GM21576 (cell line): Measurements from ENCODE around the gene NGEF.

Source experiments
- ATAC-seq: cut with Tn5 transposase; IDR thresholded peaks from one replicate; pipeline ENCODE4 v1.9.1; 2021; ENCODE audit warnings: mild to moderate bottlenecking, moderate library complexity; ENCODE audit not compliant: unreplicated experiment

Gene NGEF

DNA sequence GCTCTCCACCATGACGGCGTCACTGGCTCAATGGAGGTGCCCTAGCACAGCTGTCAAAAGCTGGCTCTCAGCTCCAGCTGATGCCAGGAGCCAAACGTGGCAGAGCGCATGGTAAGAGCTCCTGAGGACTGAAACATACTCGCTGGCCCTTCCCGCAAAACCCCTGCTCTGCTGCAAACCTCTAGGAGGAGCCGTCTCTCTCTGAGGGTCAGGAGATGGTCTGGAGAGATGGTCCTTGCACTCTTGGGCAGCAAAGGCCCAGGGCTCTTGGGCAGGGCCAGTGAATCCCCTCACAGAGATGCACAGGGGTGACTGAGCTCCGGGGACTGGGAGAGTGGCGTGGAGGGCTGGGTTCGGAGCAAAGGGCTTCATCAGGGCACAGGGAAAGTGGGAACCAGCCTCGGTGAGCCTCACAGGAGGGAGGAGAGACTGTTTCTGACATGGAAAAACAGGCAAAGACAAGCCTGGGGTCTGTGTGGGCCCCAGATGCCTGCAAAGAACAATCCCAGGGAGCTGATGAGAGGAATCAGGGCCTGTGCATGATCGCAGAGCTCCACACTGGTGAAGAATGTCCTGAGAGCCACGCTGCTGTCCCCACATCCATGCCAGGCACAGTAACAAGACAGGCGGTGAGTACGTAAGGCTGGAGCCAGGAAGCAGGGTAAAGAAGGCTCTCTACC, 125.7 kb downstream of the NGEF start:
- ATAC-seq: no peak

DNA sequence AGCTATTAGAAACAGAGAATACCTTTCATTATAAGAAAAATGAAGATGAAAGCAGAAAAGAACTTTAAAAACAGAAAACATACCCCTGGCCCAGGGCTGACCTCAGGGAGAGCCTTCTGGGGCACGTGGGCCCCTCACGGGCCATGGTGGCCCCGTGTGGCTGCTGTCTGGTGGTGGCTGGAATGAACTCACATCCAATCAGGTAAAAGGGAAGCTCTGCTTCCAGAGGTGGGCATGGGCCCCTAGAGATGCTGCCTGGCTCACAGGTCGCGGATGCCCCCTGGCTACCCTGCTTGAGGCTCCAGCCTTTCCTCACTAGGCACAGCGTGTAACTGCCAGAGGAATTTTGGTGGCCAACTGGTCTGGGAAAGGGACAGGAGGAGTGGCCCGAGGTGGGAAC, 126.4 kb downstream of the NGEF start:
- ATAC-seq: no peak

DNA sequence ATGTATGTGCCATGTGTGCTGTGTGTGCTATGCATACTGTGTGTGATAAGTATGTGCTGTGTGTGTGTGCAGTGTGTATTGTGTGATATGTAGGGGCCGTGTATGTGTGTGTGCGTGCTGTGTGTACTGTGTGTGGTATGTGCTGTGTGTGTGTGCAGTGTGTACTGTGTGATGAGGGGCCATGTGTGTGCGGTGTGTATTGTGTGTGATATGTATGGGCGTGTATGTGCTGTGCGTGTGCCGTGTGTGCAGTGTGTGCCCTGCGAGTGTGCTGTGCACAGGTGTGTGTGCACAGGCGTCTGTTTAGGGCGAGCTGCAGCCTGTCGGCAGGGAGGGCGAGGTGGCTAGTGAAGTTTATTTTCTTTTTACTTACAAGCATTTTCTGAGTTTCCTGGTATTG, 126.9 kb downstream of the NGEF start:
- ATAC-seq: no peak

DNA sequence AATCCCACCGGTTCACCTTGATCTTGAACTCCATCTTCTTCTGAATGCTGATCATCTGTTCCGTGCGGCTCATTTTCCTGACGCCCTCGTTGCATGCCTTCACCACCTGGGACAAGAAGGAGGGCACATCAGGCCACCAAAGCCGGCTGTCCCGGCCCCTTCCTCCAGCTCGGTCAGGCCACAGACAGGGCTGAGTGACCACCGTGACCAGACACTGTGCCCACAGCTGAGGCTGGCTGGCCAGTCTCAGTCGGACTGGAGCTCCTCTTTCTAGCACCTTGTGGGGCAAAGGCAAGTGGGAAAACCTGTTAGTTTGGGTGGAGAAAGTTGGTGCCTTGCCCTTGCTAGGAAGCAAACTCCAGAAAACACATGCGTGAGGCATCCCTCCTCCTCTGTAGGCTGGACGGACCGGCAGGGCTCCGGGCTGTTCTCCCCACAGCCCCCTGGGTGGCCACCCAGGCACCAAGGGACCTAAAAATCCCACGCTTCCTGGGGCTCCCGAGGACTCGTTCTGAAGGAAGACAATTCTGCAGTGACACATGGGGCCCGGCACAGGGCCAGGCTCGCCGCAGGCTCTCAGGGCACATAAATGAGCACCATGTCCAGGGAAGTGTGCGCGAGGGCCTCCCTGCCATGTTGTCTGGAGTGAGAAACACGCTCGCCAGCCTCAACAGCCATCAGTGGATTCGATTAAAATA, 127.6 kb downstream of the NGEF start:
- ATAC-seq: no peak

DNA sequence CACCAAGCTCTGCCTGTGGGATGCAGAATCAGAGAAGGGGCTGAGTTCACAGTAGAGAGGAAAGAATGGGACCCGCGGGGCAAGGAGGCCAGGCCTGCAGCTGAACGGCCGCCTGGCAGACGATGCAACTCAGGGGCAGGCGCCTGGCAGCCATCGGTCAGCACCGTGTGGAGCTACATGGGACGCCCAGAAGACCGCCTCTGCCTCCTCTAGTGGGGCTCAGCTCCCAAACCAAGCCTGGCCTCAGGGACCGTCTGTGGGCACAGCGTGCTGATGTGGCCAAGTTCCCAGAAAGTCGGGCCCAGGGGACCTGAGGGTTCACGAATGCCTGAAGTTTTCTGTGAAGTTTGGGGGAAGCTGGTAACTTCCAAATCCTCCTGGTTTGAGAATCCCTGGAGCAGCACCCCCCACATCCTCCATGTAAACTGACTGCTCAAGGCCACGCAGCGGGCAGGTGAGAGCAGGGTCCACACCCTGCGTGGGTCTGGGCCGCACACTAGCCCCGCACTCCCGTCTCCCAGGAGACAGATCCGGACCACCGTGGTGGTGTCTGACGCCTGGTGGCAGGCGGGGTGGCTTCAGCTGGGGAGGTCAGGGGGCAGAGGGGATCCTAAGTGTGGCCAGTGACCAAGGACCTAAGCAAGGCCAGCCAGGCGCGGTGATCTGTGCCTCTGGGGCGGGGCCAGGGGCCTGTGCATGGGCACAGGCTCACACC, 128.3 kb downstream of the NGEF start:
- no peak for ATAC-seq

DNA sequence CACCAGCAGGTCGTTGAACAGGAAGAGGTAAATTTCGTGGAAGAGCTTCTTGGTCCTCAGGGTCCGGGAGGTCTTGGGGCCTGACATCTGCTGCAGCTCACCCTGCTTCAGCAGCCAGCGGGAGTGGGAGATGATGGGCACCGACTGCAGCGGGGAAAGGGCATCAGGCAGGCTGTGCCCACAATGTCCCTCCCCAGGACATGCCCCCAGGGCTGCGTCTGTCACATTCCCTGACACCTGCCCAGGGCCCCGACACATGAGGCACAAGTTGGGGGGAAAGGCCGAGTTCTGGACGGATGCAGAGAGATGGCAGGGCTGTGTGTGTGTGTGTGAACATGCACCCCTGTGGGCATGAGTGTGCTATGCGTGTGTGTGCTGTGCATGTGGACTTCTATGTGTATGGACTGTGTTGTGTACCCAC, 129.0 kb downstream of the NGEF start:
- no peak for ATAC-seq

DNA sequence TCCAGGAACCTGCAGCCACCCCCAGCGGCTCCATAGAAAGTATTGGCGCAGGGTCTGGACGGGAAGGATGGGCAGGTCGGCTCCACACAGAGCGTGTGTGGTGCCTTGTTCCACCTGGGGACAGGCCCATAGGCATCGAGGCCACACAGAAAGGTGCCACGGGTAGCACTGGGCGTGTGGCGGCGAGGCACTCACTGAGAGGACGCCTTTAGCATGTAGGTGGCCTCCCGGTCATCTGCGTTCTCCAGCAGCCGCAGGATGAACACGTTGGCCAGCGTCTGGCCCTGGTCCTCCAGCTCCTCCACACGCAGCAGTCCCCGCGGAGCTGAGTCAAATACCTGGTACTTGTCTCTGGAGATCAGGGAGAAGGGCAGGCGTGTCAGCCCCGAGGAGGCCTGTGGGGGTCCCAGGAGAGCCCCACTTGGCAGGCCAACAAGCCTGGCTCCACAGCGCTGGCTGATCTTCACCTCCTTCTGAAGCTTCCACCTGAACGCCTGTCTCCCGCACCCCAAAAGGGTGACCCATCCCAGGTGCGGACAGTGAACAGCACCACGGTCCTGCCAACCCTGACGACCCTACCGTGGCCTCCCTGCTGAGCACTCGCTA, 129.8 kb downstream of the NGEF start:
- no peak for ATAC-seq

DNA sequence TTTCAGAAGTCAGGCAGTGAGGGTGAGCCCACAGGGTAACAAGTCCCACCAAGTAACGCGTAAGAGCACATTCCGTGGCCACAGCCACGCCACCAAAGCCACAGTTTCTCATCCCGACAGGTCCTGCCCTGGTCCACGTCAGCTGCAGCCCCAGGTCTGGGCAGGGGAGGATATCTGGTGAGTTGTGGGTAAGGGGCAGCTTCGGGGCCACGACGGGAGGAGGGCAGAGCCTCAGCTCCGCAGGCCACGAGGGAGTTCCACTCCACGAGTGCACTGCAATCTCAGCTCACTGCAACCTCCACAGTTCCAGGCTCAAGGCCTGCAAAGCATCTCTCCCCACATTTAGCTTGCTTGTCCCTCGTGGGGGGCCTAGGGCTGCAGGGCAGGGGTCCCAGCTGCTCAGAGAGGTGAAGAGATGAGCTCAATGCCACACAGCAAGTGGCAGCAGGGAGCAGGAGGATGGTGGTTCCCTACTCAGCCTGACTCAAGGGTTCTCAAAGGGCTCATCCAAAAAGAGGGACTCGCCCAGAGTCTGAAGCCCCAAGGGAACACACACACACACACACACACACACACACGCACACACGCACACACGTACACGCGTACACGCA, 130.4 kb downstream of the NGEF start:
- ATAC-seq: no peak

DNA sequence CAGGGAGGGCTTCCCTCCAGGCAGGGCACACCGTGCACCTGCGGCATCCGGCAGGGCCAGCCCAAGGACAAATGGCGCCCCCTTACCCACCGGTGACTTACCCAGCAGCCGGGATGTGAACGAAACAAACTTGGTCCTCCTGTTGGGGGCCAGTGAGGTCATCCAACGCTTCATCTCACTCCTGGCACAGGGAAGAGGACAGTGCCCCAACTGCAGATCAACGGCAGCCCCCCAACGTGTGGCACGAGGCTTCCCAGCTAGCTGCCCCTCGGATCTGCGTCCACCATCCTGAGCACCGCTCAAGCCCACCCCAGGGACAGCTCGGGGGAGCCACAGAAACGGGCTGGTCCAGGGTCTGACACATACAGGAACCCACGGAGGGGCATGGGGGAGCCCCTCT, 131.0 kb downstream of the NGEF start:
- ATAC-seq: no peak

DNA sequence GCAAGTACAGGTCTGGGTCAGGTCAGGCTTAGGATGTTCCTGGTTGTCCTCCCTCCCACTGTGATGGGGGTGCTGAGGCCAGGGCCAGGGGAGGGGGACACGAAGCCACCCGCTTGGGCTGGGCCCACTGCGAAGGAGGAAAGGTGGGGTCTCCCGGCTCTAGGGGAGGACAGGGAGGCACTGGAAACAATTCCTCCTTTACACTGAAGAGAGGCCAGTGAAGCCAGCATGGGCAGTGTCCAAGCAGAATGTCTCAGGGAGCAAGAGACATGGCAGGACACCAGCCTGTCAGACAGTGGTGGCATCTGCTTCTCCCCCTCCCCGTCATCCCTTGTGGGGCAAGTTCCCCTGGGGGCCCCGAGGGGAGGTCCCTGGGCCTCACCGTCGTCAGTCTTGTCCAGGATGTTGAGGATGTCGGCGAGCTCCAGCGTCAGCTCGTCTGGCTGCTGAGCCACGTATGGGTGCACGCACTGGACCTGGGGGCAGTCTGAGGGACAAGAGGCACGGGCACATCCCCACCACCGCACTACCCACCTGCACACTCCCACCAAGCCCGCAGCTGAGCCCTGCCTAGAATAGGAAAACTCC, 132.2 kb downstream of the NGEF start:
- ATAC-seq: no peak

DNA sequence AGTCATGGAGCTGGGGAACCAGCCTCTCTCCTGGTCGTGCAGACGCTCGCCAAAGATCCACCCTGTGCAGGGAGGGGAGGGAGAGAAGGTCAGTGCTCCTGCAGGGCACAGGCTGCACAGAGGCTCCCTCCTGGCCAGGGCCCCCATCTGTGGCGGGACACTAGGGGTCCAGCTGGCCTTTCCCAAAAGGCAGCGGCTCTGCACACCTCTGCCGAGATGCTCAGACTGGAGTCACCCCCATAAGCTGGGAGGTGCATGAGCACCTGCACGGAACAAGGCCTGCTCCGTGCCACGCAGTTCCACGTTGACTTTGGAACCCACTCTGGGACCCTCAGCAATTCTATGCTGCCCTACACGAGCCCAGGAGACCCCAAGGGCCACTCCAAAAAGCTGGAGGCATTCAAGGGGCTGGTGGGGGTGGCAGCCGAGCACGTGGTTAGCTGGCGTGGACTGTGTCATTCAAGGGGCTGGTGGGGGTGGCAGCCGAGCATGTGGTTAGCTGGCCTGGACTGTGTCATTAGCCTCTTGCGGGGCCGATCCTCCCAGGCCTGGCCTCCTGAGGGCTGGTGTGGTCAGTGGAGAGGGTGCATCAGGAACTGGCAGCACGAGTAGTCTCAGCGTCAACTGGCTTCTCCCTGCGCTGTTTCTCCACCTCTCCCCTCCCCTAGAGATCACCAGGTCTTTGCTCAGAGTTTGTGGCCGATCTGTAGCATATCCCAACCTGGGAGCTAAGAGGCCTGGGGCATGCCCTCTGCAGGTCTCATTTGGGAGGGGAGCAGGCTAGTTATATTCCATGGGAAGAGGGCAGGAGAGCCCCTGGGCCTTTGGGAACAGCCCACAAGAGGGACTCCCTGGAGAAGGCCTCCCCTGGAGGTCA, 133.2 kb downstream of the NGEF start:
- ATAC-seq: no peak

DNA sequence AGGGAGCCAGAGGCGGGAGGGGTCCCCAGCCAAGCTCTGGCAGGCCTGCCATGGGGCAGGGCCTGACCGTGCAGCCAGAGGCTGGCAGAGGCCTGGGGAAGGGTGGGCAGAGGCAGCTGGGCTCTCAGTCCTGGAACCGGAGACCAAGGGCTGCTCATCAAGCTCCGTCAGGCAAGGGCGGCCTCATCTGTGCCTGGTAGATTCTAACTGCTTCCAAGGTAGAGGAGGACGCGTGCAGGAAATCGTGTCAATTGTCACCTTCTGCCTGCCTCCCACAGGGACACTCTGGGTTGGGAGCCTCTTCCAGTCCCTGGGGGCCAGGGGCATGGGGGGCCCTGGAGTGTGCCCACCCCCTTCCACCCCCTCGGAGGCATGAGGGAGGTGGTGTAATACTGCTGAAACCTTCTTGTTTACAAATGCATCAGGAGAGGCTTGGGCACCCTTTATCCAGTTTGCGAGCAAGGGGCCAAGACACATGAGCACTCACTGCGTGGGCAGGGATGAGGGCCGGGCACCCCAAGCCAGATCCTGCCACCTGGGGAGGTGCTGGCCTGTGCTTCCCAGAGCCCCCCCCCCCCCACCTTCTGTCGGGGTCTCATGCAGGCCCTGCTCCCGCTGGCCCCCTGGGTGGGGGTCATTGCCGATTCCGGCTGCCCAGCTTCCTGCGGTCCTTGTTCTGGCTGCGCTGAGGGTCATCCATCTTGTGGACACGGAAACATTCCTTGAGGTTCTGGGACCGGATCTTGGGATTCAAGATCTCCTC, 134.0 kb downstream of the NGEF start:
- ATAC-seq: no peak

DNA sequence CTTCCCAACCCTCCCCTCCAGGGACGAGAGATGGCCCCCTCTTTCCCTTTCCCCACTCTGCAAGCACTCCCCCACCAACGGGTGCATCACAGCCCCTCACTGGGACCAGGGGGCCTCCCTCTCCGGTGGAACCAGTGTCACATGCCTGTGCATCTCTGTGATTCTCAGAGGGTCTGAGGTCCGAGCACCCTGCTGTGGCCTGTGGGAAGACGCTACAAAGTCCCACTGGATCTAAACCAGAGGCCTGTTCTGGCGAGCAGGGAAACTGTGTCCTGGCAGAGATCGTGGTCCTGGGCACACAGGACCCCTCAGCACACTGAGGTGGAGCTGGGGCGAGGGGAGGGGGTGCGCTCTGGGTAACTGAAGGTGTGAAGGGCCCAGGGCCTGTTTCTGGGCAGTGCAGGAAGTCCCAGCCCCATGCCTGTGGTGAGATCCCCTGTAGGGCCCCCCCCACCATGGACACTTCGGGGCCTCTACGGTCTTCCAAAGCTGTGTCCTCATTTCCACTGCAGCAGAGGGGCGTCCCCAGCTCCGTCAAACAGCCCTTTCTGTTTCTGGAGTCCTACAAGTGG, 135.0 kb downstream of the NGEF start:
- ATAC-seq: no peak

DNA sequence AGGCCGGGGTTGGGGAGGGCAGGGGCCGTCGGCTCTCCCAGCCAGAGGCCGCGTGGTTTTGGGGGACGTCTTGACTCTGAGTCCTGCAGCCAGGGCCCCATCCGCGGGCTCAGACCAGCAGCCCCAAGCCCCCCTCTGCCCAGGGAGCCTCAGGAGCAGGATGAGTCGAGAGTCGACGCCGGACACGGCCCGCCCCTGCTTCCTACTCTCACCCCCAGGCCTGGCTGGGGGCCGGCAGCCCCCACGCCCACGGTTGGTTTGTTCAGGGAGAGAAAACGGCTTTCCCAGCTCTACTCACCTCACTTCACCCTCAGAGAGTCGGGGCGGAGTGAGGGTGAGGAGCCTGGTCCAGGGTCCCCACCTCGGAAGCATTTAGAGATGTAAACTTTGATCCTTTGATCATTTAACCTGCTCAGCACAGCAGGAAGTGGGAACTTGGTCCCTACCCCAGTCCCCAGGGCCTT, 136.0 kb downstream of the NGEF start:
- ATAC-seq: no peak

DNA sequence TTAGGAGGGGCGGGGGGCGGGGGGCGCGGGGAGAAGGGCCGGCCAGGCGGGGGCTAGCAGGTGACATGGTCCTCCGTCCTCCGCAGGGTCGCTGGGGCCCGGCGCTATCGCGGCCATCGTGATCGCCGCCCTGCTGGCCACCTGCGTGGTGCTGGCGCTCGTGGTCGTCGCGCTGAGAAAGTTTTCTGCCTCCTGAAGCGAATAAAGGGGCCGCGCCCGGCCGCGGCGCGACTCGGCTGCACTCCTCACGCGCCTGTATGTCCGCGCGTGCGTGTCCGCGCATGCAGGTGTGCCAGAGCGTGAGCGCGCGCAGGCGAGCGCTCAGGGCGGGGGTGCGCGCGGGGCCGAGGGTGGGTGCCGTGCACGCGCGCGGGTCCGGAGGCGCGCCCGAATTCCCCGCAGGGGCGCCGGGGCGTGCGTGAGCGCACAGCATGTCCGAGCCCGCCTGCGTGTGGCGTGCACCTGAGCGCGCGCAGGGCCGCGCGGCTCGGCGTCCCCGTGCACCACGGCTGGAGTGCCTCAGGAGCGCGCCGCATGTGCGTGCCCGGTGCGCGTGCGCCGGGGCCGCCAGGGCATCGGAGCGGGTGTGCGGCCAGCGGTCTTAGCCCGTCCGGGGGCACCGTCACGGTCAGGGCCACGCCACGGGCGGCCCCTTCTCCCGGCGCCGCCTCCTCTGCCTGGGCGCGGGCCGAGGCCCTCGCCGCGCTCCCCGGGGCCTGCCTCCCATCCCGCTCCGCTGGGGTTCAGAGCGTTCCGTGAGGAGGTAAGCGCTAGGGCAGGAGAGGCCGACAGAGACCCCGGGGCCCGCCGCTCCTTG, 136.7 kb downstream of the NGEF start:
- no peak for ATAC-seq

DNA sequence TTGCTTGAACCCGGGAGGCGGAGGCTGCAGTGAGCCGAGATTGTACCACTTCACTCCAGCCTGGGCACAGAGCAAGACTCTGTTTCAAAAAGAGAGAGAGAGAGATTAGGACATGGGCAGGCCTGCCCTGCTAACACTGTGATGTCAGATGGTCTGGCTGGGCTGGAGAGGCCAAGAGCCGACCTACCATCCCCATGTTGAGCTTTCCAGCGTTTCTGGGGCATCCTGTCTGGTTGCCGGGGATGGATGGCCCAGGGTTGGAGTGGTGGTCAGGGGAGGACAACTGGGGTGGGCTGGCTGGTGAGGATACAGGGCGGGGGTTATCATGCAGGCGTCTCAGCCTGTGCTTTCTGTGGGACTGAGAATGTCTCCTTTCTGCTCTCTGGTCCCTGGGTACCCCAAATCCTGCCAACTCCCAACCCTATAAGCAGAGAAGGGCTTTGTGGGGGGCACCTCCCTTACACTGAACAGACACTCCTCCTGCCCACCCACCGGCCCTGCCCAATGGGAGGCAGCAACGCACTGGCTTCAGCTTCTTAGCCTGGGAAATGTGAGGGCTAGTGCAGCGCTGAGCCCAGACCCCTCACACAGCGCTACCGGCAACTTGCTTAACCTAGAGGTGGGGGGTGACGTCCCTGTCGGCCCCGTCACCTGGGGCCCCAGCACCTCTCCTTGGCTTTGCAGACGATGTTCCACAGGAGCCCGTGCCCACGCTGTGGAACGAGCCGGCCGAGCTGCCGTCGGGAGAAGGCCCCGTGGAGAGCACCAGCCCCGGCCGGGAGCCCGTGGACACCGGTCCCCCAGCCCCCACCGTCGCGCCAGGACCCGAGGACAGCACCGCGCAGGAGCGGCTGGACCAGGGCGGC, 137.6 kb downstream of the NGEF start:
- ATAC-seq: no peak

DNA sequence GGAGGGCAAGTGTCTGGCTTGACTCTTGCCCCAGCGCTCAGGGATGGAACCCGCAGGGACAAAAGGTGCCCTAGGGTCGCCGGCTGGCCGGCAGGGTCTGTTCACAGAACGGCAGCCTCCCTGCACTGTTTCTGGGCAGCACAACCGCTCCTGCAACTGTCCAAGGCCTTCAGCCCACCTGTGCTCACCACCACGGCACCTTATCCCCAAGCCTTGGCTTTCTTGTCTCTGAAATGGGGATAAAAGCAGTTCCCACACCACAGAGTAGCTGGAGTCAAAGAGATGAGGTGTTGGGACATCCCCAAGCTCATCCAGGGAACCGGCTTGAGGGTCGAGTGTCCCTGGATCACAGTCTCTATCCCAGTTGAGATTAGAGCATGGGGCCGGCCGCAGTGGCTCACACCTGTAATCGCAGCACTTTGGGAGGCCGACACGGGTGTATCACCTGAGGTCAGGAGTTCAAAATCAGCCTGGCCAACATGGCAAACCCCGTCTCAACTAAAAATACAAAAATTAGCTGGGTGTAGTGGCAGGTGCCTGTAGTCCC, 138.3 kb downstream of the NGEF start:
- ATAC-seq: no peak
